Smooth muscle cell (in vitro differentiated cells): ENCODE data around the gene XRCC3. TPM values are rescaled to one million over a fixed set of nuclear protein-coding genes. Genes with fewer than 3 reads are reported as not detected.

Experiments
- DNase-seq: peaks from one replicate; lab custom pipeline; 2025; ENCODE audit not compliant: unreplicated experiment; lab: John Stamatoyannopoulos, UW
- H2AFZ ChIP-seq: fragments of 200-600 bp; sonication (generic); 2 replicates; pipeline ENCODE4 v1.6.0; 2016; ENCODE audit warnings: antibody characterized with exemption, low read depth, mild to moderate bottlenecking
- H3F3A ChIP-seq: fragments of 200-600 bp; sonication (generic); 2 replicates; pipeline ENCODE4 v1.6.0; 2017; ENCODE audit warnings: antibody characterized with exemption, low read depth
- H3K27ac ChIP-seq: fragments of 200-600 bp; sonication (generic); 2 replicates; pipeline ENCODE4 v1.5.1; 2016; ENCODE audit warnings: low read depth, mild to moderate bottlenecking
- H3K27me3 ChIP-seq: fragments of 200-600 bp; sonication (generic); 2 replicates; pipeline ENCODE4 v1.6.1; 2016; ENCODE audit warnings: low read depth, mild to moderate bottlenecking
- H3K36me3 ChIP-seq: fragments of 200-600 bp; sonication (generic); 2 replicates; pipeline ENCODE4 v1.5.1; 2016; ENCODE audit warnings: low read depth
- H3K4me1 ChIP-seq: fragments of 200-600 bp; sonication (generic); 2 replicates; pipeline ENCODE4 v1.5.1; 2016; ENCODE audit warnings: low read depth
- H3K4me2 ChIP-seq: fragments of 200-600 bp; sonication (generic); 2 replicates; pipeline ENCODE4 v1.6.0; 2016; ENCODE audit warnings: mild to moderate bottlenecking
- H3K4me3 ChIP-seq: fragments of 200-600 bp; sonication (generic); 2 replicates; pipeline ENCODE4 v1.5.1; 2016; ENCODE audit warnings: mild to moderate bottlenecking
- H3K79me2 ChIP-seq: fragments of 200-600 bp; sonication (generic); 2 replicates; pipeline ENCODE4 v1.6.0; 2016; ENCODE audit warnings: low read depth, mild to moderate bottlenecking
- H3K9ac ChIP-seq: fragments of 200-600 bp; sonication (generic); 2 replicates; pipeline ENCODE4 v1.6.0; 2016; ENCODE audit warnings: low read depth
- H3K9me3 ChIP-seq: fragments of 200-600 bp; sonication (generic); replicated peaks from 2 replicates; pipeline ENCODE4 v1.5.1; 2016; ENCODE audit warnings: low read depth
- H4K20me1 ChIP-seq: fragments of 200-600 bp; sonication (generic); 2 replicates; pipeline ENCODE4 v1.6.0; 2016; ENCODE audit warnings: low read depth
- WGBS: methylation state at CpG from one replicate; pipeline ENCODE4 v1.1.7; 2016; ENCODE audit warnings: low lambda C conversion rate; 5-methylcytosine and 5-hydroxymethylcytosine counted together
- polyA plus RNA-seq: library from polyadenylated mRNA; unstranded; fragments of >200 nt; fragmentation: Nextera tagmentation; extraction: Ambion mirVana; gene quantifications from 2 replicates; pipeline ENCODE4 v1.2.1, GENCODE V29; 2016
- small RNA-seq: library from RNA; depleted of rRNA; stranded (forward); fragments of <200 nt; gene quantifications from one replicate; pipeline ENCODE3, GENCODE V24; 2014
- total RNA-seq: library from RNA; depleted of rRNA; stranded (reverse); fragments of >200 nt; gene quantifications from 2 replicates; pipeline ENCODE4 v1.2.3, GENCODE V29; 2014
- TF ChIP-seq, protein P1 (sequence below): fragments of 200-600 bp; sonication (generic); IDR thresholded peaks from 2 replicates; pipeline ENCODE4 v1.5.1; 2017; ENCODE audit warnings: borderline replicate concordance, mild to moderate bottlenecking, antibody characterized with exemption; ENCODE audit not compliant: insufficient read depth, poor library complexity, severe bottlenecking

The XRCC3 gene
- total and polyA plus RNA-seq, 2 experiments from 2014 or later, result 8.3 to 10.5 TPM

DNA sequence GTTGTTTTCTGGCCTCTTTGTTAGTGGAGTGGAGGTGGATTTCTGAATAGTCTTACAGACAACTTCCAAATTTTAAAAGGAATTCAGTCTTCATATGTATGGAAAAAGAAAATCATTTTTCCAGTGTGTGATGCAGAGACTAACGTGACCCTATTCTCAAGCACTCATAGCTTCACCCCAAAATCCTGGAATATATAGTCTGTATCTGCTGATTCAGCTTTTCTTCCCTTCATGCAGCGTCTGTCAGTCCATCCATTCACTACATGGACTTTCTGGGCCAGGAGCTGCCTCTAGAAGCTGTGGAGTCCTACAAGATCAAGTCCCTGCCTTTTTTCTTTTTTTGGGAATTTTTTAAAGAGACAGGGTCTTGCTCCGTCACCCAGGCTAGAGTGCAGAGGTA lies 62.4 kb downstream of the XRCC3 start:
- no peaks in the 10 kb centered on the region for H3K9me3 ChIP-seq
- H3K4me3 ChIP-seq, result no peak overlapping the region
- no peaks in the 10 kb centered on the region for H3K27me3 ChIP-seq
- TF ChIP-seq, protein P1, sequence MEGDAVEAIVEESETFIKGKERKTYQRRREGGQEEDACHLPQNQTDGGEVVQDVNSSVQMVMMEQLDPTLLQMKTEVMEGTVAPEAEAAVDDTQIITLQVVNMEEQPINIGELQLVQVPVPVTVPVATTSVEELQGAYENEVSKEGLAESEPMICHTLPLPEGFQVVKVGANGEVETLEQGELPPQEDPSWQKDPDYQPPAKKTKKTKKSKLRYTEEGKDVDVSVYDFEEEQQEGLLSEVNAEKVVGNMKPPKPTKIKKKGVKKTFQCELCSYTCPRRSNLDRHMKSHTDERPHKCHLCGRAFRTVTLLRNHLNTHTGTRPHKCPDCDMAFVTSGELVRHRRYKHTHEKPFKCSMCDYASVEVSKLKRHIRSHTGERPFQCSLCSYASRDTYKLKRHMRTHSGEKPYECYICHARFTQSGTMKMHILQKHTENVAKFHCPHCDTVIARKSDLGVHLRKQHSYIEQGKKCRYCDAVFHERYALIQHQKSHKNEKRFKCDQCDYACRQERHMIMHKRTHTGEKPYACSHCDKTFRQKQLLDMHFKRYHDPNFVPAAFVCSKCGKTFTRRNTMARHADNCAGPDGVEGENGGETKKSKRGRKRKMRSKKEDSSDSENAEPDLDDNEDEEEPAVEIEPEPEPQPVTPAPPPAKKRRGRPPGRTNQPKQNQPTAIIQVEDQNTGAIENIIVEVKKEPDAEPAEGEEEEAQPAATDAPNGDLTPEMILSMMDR, result no peak
- 94% methylated on average over 3 of the region's 3 CpGs for WGBS
- H3K79me2 ChIP-seq, result peaks cover 99% of the 10 kb centered on the region
- no peak overlapping the region for H3K9ac ChIP-seq
- no peak overlapping the region for H3K27ac ChIP-seq
- no peaks in the 10 kb centered on the region for H3K4me1 ChIP-seq
- H4K20me1 ChIP-seq, result peaks cover 100% of the 10 kb centered on the region
- no peak overlapping the region for H3K4me2 ChIP-seq
- peaks cover 5% of the 10 kb centered on the region for H3F3A ChIP-seq
- DNase-seq, result no peak
- no peak overlapping the region for H2AFZ ChIP-seq
- H3K36me3 ChIP-seq, result peaks cover 6% of the 10 kb centered on the region

DNA sequence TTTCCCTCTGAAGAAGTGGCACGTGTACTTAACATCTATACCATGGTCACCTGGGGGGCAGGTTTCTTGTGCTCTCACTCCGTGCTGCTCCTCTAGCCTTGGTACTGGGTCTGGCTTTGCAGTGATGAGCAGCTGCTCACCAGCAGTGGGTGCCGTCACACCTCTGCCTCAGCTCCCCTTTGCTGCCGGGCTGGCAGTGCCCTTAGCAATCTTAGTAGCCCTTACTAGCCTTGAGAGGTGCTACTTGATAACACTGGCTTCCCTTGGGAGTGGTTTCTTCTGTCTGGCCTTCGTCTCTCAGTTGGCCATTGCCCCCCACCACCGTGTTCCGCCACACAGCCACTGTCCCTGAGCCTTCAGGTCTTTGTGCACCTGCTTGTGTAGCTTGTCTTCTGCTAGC lies 63.7 kb downstream of the XRCC3 start:
- H3K9ac ChIP-seq, result no peak overlapping the region
- no peaks in the 10 kb centered on the region for H3K27me3 ChIP-seq
- H3K4me1 ChIP-seq, result no peaks in the 10 kb centered on the region
- peaks cover 5% of the 10 kb centered on the region for H3F3A ChIP-seq
- H3K36me3 ChIP-seq, result peaks cover 6% of the 10 kb centered on the region
- H2AFZ ChIP-seq, result no peak overlapping the region
- DNase-seq, result no peak
- TF ChIP-seq, protein P1, result no peak
- WGBS, result 95% methylated on average over 7 of the region's 7 CpGs
- H3K9me3 ChIP-seq, result no peaks in the 10 kb centered on the region
- H3K27ac ChIP-seq, result no peak overlapping the region
- no peak overlapping the region for H3K4me3 ChIP-seq
- no peak overlapping the region for H3K4me2 ChIP-seq
- H3K79me2 ChIP-seq, result peaks cover 100% of the 10 kb centered on the region
- peaks cover 100% of the 10 kb centered on the region for H4K20me1 ChIP-seq

DNA sequence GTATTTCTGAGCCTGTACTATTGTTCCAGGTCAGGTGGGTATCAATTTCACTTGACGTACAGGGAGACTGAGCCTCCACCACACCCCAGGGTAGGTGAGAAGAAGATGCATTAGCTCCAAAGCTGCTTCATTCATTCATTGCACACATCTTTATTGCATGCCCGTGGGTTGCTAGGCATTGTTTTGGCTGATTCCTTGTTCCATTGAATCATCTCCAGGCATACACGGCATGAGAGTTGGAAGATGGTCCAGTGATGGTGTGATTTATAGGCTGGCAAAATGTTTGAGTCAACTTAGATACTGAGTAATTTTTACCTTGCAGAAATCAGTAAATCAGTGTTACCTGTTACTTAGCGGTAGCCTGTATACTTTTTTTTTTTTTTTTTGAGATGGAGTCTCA lies 65.0 kb downstream of the XRCC3 start:
- Histone ChIP-seq H3K4me3 (no peak overlapping the region), H3F3A (peaks cover 5% of the 10 kb centered on the region), H3K4me1 (no peaks in the 10 kb centered on the region), H3K9ac (no peak overlapping the region), H2AFZ (no peak overlapping the region), H3K9me3 (no peaks in the 10 kb centered on the region), H4K20me1 (peaks cover 100% of the 10 kb centered on the region), H3K4me2 (no peak overlapping the region), H3K27me3 (no peaks in the 10 kb centered on the region), H3K36me3 (peaks cover 6% of the 10 kb centered on the region), H3K27ac (no peak overlapping the region), H3K79me2 (peaks cover 100% of the 10 kb centered on the region)
- TF ChIP-seq, protein P1, result no peak
- DNase-seq, result no peak
- WGBS, result 94% methylated on average over 4 of the region's 4 CpGs

DNA sequence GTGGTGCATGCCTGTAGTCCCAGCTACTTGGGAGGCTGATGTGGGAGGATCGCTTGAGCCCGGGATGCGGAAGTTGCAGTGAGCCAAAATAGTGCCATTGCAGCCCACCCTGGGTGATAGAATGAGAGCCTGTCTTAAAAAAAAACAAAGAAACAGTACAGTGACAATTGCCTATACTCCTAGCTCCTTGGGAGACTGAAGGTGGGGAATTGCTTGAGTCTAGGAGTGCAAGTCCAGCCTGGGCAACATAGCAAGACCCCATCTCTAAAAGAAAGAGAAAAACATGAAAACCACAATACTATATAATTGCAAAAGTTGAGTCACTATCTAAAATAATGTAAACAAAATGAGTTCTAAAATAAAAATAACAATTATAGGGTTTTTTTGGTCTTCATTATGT lies 66.2 kb downstream of the XRCC3 start:
- Histone ChIP-seq H3K27ac (no peak overlapping the region), H3K4me3 (no peak overlapping the region), H2AFZ (no peak overlapping the region), H4K20me1 (peaks cover 100% of the 10 kb centered on the region), H3K9ac (no peak overlapping the region), H3K27me3 (no peaks in the 10 kb centered on the region), H3K79me2 (peaks cover 100% of the 10 kb centered on the region), H3K4me1 (no peaks in the 10 kb centered on the region), H3K4me2 (no peak overlapping the region), H3F3A (peaks cover 5% of the 10 kb centered on the region), H3K9me3 (no peaks in the 10 kb centered on the region), H3K36me3 (no peaks in the 10 kb centered on the region)
- no peak for DNase-seq
- TF ChIP-seq, protein P1, result no peak
- 100% methylated on average over 3 of the region's 3 CpGs for WGBS

Small RNA genes within 50 kb of the gene (small RNA-seq; reads per million reads assigned to genes)
- gene RF00019, result not detected

Other genes with a start within 250 kb of the XRCC3 start
- 19.8 and 25.7 TPM in 2 replicates for gene CKB, start 192.6 kb downstream of the XRCC3 start, total RNA-seq
- 62.9 and 107 TPM in 2 replicates for gene CKB, start 192.6 kb downstream of the XRCC3 start, polyA plus RNA-seq
- 2.9 and 3.7 TPM in 2 replicates for gene TRMT61A, start 186.3 kb downstream of the XRCC3 start, total RNA-seq
- 6.7 and 9.2 TPM in 2 replicates for gene TRMT61A, start 186.3 kb downstream of the XRCC3 start, polyA plus RNA-seq
- 27.3 and 31.1 TPM in 2 replicates for gene BAG5, start 152.8 kb downstream of the XRCC3 start, total RNA-seq
- gene BAG5, start 152.8 kb downstream of the XRCC3 start, polyA plus RNA-seq, result 12.7 and 13.4 TPM in 2 replicates
- 33.4 and 42.8 TPM in 2 replicates for gene COA8, start 152.5 kb downstream of the XRCC3 start, total RNA-seq
- gene COA8, start 152.5 kb downstream of the XRCC3 start, polyA plus RNA-seq, result 69.9 and 73.3 TPM in 2 replicates
- gene KLC1, start 86.2 kb downstream of the XRCC3 start, total RNA-seq, result 184 and 224 TPM in 2 replicates
- 167 and 180 TPM in 2 replicates for gene KLC1, start 86.2 kb downstream of the XRCC3 start, polyA plus RNA-seq
- 33.9 and 42.6 TPM in 2 replicates for gene ZFYVE21, start 359 bp upstream of the XRCC3 start, total RNA-seq
- 41.5 and 55.9 TPM in 2 replicates for gene ZFYVE21, start 359 bp upstream of the XRCC3 start, polyA plus RNA-seq
- gene PPP1R13B, start 132.1 kb upstream of the XRCC3 start, total RNA-seq, result 2.1 and 4.3 TPM in 2 replicates
- gene PPP1R13B, start 132.1 kb upstream of the XRCC3 start, polyA plus RNA-seq, result 2.3 and 7.1 TPM in 2 replicates
- gene TDRD9, start 213.0 kb upstream of the XRCC3 start, total RNA-seq, result 0.67 and 1.0 TPM in 2 replicates
- 0.44 TPM in 1 of 2 replicates, not detected in the other for gene TDRD9, start 213.0 kb upstream of the XRCC3 start, polyA plus RNA-seq
- not detected in 2 replicates for gene RD3L, start 227.1 kb upstream of the XRCC3 start, total RNA-seq
- gene RD3L, start 227.1 kb upstream of the XRCC3 start, polyA plus RNA-seq, result not detected in 2 replicates